H9 (cell line): ENCODE measurements around the gene EBPL. TPM values are rescaled to one million over a fixed set of nuclear protein-coding genes. Genes with fewer than 3 reads are reported as not detected.

Source experiments
- DNase-seq: peaks from one replicate; pipeline ENCODE4 v3.0.0-alpha.2; 2017
- H2AFZ ChIP-seq: one replicate; pipeline ENCODE4 v1.6.1; 2013; ENCODE audit warnings: mild to moderate bottlenecking, low read length, control low read depth, moderate library complexity
- H2AK5ac ChIP-seq: 2 replicates; pipeline ENCODE4 v1.6.1; 2013; ENCODE audit warnings: low read length, control low read depth, mixed read lengths; ENCODE audit not compliant: insufficient read length
- H2BK120ac ChIP-seq: one replicate; pipeline ENCODE4 v1.6.1; 2013; ENCODE audit warnings: low read depth, mild to moderate bottlenecking, low read length, control low read depth, inconsistent platforms; ENCODE audit not compliant: poor library complexity, severe bottlenecking
- H2BK12ac ChIP-seq: 2 replicates; pipeline ENCODE4 v1.6.1; 2013; ENCODE audit warnings: low read length, control low read depth, mixed read lengths, low read depth; ENCODE audit not compliant: insufficient read length
- H2BK15ac ChIP-seq: 2 replicates; pipeline ENCODE4 v1.6.1; 2013; ENCODE audit warnings: low read depth, low read length, control low read depth
- H2BK20ac ChIP-seq: one replicate; pipeline ENCODE4 v1.6.1; 2013; ENCODE audit warnings: low read depth, mild to moderate bottlenecking, low read length, control low read depth, inconsistent platforms; ENCODE audit not compliant: poor library complexity, severe bottlenecking
- H2BK5ac ChIP-seq: 2 replicates; pipeline ENCODE4 v1.6.1; 2013; ENCODE audit warnings: low read length, control low read depth, mixed read lengths; ENCODE audit not compliant: insufficient read length
- H3K14ac ChIP-seq: 2 replicates; pipeline ENCODE4 v1.6.1; 2013; ENCODE audit warnings: low read length, control low read depth; ENCODE audit not compliant: insufficient read depth
- H3K18ac ChIP-seq: 2 replicates; pipeline ENCODE4 v1.6.1; 2013; ENCODE audit warnings: low read depth, mild to moderate bottlenecking, mixed read lengths, low read length, control low read depth; ENCODE audit not compliant: insufficient read length
- H3K23ac ChIP-seq: 2 replicates; pipeline ENCODE4 v1.6.1; 2013; ENCODE audit warnings: low read length, control low read depth, mixed read lengths, low read depth; ENCODE audit not compliant: insufficient read length
- H3K23me2 ChIP-seq: 2 replicates; pipeline ENCODE4 v1.6.1; 2013; ENCODE audit warnings: low read depth, mild to moderate bottlenecking, mixed read lengths, low read length, control low read depth; ENCODE audit not compliant: insufficient read length, poor library complexity, severe bottlenecking
- H3K27ac ChIP-seq: 2 replicates; pipeline ENCODE4 v1.5.1; 2013; ENCODE audit warnings: low read length, control low read depth, mixed read lengths, low read depth; ENCODE audit not compliant: insufficient read length
- H3K27me3 ChIP-seq: 2 replicates; pipeline ENCODE4 v1.6.1; 2013; ENCODE audit warnings: low read length, control low read depth, inconsistent platforms; ENCODE audit not compliant: insufficient read depth
- H3K4ac ChIP-seq: 2 replicates; pipeline ENCODE4 v1.6.1; 2013; ENCODE audit warnings: low read depth, mild to moderate bottlenecking, control low read depth, inconsistent platforms, low read length, moderate library complexity
- H3K4me1 ChIP-seq: 2 replicates; pipeline ENCODE4 v1.6.1; 2013; ENCODE audit warnings: low read length, control low read depth, inconsistent platforms; ENCODE audit not compliant: insufficient read depth
- H3K4me2 ChIP-seq: 2 replicates; pipeline ENCODE4 v1.6.1; 2013; ENCODE audit warnings: low read length, control low read depth, mixed read lengths; ENCODE audit not compliant: insufficient read length, insufficient read depth
- H3K56ac ChIP-seq: 2 replicates; pipeline ENCODE4 v1.6.1; 2013; ENCODE audit warnings: low read depth, mild to moderate bottlenecking, mixed read lengths, low read length, control low read depth; ENCODE audit not compliant: insufficient read length
- H3K79me1 ChIP-seq: 2 replicates; pipeline ENCODE4 v1.6.1; 2013; ENCODE audit warnings: low read depth, mild to moderate bottlenecking, moderate library complexity, low read length, control low read depth, inconsistent platforms; ENCODE audit not compliant: insufficient read depth, poor library complexity, severe bottlenecking
- H3K79me2 ChIP-seq: 2 replicates; pipeline ENCODE4 v1.6.1; 2013; ENCODE audit warnings: low read length, control low read depth, inconsistent platforms; ENCODE audit not compliant: insufficient read depth
- H3K9ac ChIP-seq: 2 replicates; pipeline ENCODE4 v1.6.1; 2013; ENCODE audit warnings: low read length, control low read depth, mixed read lengths; ENCODE audit not compliant: insufficient read length; ENCODE audit errors: extremely low read depth
- H3K9me3 ChIP-seq: one replicate; pipeline ENCODE4 v1.6.1; 2013; ENCODE audit warnings: low read depth, low read length, inconsistent platforms; ENCODE audit not compliant: control insufficient read depth
- H3T11ph ChIP-seq: one replicate; pipeline ENCODE4 v1.6.1; 2013; ENCODE audit warnings: mild to moderate bottlenecking, low read length, control low read depth, inconsistent platforms
- H4K20me1 ChIP-seq: one replicate; pipeline ENCODE4 v1.6.1; 2013; ENCODE audit not compliant: control insufficient read depth, insufficient read length, insufficient read depth
- H4K5ac ChIP-seq: 2 replicates; pipeline ENCODE4 v1.6.1; 2013; ENCODE audit warnings: low read depth, mild to moderate bottlenecking, mixed read lengths, low read length, control low read depth; ENCODE audit not compliant: insufficient read length
- H4K8ac ChIP-seq: replicated peaks from 2 replicates; pipeline ENCODE4 v1.6.1; 2013; ENCODE audit warnings: low read length, control low read depth, mixed read lengths, low read depth; ENCODE audit not compliant: insufficient read length
- H4K91ac ChIP-seq: 2 replicates; pipeline ENCODE4 v1.6.1; 2013; ENCODE audit warnings: low read depth, mild to moderate bottlenecking, moderate library complexity, mixed read lengths, low read length, control low read depth; ENCODE audit not compliant: insufficient read length
- H3K27ac Mint-ChIP-seq, 3 experiments: 2 replicates in 2 of 3; 3 replicates in 1 of 3; pipeline ENCODE4 v1.8.0; 2020 to 2021; ENCODE audit warnings: mixed read lengths in 3 of 3, mild to moderate bottlenecking in 1 of 3, moderate library complexity in 1 of 3
- H3K27me3 Mint-ChIP-seq: 2 replicates; pipeline ENCODE4 v1.8.0; 2021; ENCODE audit warnings: low read depth, mild to moderate bottlenecking, moderate library complexity, mixed read lengths
- H3K36me3 Mint-ChIP-seq, 3 experiments: 2 replicates in 2 of 3; 3 replicates in 1 of 3; pipeline ENCODE4 v1.8.0; 2020 to 2021; ENCODE audit warnings: low read depth in 3 of 3, mixed read lengths in 3 of 3; ENCODE audit not compliant: insufficient read depth in 1 of 3
- H3K4me1 Mint-ChIP-seq, 2 experiments: 2 replicates each; pipeline ENCODE4 v1.8.0; 2020; ENCODE audit warnings: mixed read lengths in 2 of 2
- H3K4me3 Mint-ChIP-seq, 2 experiments: 2 replicates in 1 of 2; 3 replicates in 1 of 2; pipeline ENCODE4 v1.8.0; 2020 to 2021; ENCODE audit warnings: mild to moderate bottlenecking in 2 of 2, mixed read lengths in 2 of 2, moderate library complexity in 1 of 2
- H3K9me3 Mint-ChIP-seq, 2 experiments: 2 replicates in 1 of 2; 3 replicates in 1 of 2; pipeline ENCODE4 v1.8.0; 2020; ENCODE audit warnings: mild to moderate bottlenecking in 2 of 2, mixed read lengths in 2 of 2, moderate library complexity in 1 of 2
- CTCF ChIP-seq: fragments of 200-600 bp; sonication (generic); conservative IDR thresholded peaks from 3 replicates; pipeline ENCODE4 v1.8.0; 2021; ENCODE audit warnings: antibody characterized with exemption, mild to moderate bottlenecking
- WGBS: extraction: QIAGEN DNeasy Blood & Tissue Kit; methylation state at CpG from one replicate; pipeline ENCODE4 v1.1.7; 2013; ENCODE audit warnings: missing lambda C conversion rate, low lambda C conversion rate, mixed read lengths; ENCODE audit not compliant: insufficient read length; ENCODE audit errors: extremely low coverage; 5-methylcytosine and 5-hydroxymethylcytosine counted together
- total RNA-seq: library from RNA; stranded (reverse); gene quantifications from 2 replicates; pipeline ENCODE4 v1.2.1, GENCODE V29; 2021

EBPL gene
- total RNA-seq, 1 experiment from 2014 or later, result 65.9 TPM

DNA sequence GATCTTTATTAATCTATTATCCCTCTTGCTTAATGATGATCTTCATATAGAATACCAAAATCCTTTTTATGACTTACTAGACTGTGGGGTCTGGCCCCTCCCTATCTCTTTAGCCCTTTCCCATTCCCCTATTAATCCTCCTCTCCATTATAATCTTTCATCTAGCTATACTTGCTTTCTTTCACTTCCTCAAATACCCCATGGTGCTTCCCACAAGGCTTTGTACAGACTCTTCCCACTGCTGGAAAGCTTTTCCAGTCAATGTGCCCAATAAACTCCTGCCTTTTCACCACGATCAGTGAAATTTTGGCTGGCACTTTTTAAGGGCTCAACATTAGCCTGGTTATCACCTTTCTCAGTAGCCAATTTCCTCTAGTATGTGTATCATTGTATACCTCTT lies 3.2 kb upstream of the EBPL start:
- DNase-seq, result no peak
- H2BK12ac ChIP-seq, result no peak overlapping the region
- no peak overlapping the region for H3K4ac ChIP-seq
- no peaks in the 10 kb centered on the region for H3K79me1 ChIP-seq
- Mint-ChIP-seq H3K4me1 (peaks cover 18 to 21% of the 10 kb centered on the region in 2 experiments), H3K36me3 (peaks cover 8 to 16% (median 10%) of the 10 kb centered on the region in 3 experiments; a peak in 5 of 7 replicates), H3K9me3 (no peaks in the 10 kb centered on the region; a peak in 1 of 5 replicates), H3K27me3 (no peaks in the 10 kb centered on the region; the same call in 1 of the 2 replicates), H3K27ac (no peak overlapping the region), H3K4me3 (no peak overlapping the region)
- H4K91ac ChIP-seq, result no peak overlapping the region
- H3K18ac ChIP-seq, result no peak overlapping the region
- no peak overlapping the region for H3K4me2 ChIP-seq
- H2AK5ac ChIP-seq, result no peak overlapping the region
- WGBS, result no CpG with 5 or more reads among the region's 1 CpG
- no peak for TF ChIP-seq CTCF
- H2BK20ac ChIP-seq, result no peak overlapping the region
- H4K8ac ChIP-seq, result no peak overlapping the region
- H3K23ac ChIP-seq, result no peak overlapping the region
- H2BK15ac ChIP-seq, result no peak overlapping the region
- H3K79me2 ChIP-seq, result 0 out of 2 replicates have a peak, but pooled peaks cover 4% of the 10 kb centered on the region
- H2AFZ ChIP-seq, result no peak overlapping the region
- no peak overlapping the region for H4K5ac ChIP-seq
- no peak overlapping the region for H3K9ac ChIP-seq
- H3K27ac ChIP-seq, result no peak overlapping the region
- no peaks in the 10 kb centered on the region for H3K9me3 ChIP-seq
- H2BK120ac ChIP-seq, result no peak overlapping the region
- no peaks in the 10 kb centered on the region for H3K23me2 ChIP-seq
- H3K27me3 ChIP-seq, result no peaks in the 10 kb centered on the region
- no peak overlapping the region for H3K56ac ChIP-seq
- no peaks in the 10 kb centered on the region for H4K20me1 ChIP-seq
- peaks cover 6% of the 10 kb centered on the region; the same call in 1 of the 2 replicates for H3K4me1 ChIP-seq
- H3T11ph ChIP-seq, result no peak overlapping the region
- no peak overlapping the region for H2BK5ac ChIP-seq
- no peak overlapping the region for H3K14ac ChIP-seq
